PC-3 (cell line): Measurements from ENCODE around the gene PRUNE1. TPM values are rescaled to one million over a fixed set of nuclear protein-coding genes. Genes with fewer than 3 reads are reported as not detected.

Experiments
- ATAC-seq: fragments of 200-7000 bp; cut with Tn5 transposase; 2 replicates; pipeline ENCODE4 v1.9.1; 2020; ENCODE audit warnings: mild to moderate bottlenecking, moderate library complexity
- BruUV-seq: library from RNA; stranded (reverse); fragments of 400-500 nt; replicated peaks from 2 replicates; lab custom pipeline; 2021; lab: Mats Ljungman, UMichigan
- CTCF ChIA-PET: fragments of 300-600 bp; sonication (Branson Sonifier 250); formaldehyde crosslinking; loops from one replicate; lab custom pipeline; 2022; ENCODE audit warnings: antibody characterized with exemption; lab: Charles Lee
- POLR2A ChIA-PET: fragments of 300-600 bp; sonication (Branson Sonifier 250); formaldehyde crosslinking; loops from one replicate; lab custom pipeline; 2022; ENCODE audit warnings: antibody characterized with exemption; ENCODE audit not compliant: unreplicated experiment; lab: Charles Lee
- DNase-seq: peaks from one replicate; pipeline ENCODE4 v3.0.0-alpha.2; 2015
- H2AFZ ChIP-seq: fragments of 300-600 bp; sonication (generic); 2 replicates; pipeline ENCODE4 v1.6.0; 2016; ENCODE audit warnings: antibody characterized with exemption, low read length
- H3F3A ChIP-seq: fragments of 300-600 bp; sonication (generic); one replicate; pipeline ENCODE4 v1.6.0; 2017; ENCODE audit warnings: antibody characterized with exemption, low read length, control low read depth, mild to moderate bottlenecking; ENCODE audit not compliant: unreplicated experiment
- H3K27ac ChIP-seq: fragments of 300-600 bp; sonication (generic); 2 replicates; pipeline ENCODE4 v1.5.1; 2016; ENCODE audit warnings: mild to moderate bottlenecking, low read length
- H3K27me3 ChIP-seq: fragments of 300-600 bp; sonication (generic); 2 replicates; pipeline ENCODE4 v1.6.1; 2016; ENCODE audit warnings: low read length, mixed read lengths
- H3K36me3 ChIP-seq: fragments of 300-600 bp; sonication (generic); 2 replicates; pipeline ENCODE4 v1.6.1; 2016; ENCODE audit warnings: low read depth, mixed run types, low read length, mixed read lengths
- H3K4me1 ChIP-seq: fragments of 300-600 bp; sonication (generic); 2 replicates; pipeline ENCODE4 v1.5.1; 2016; ENCODE audit warnings: low read length; ENCODE audit not compliant: insufficient read depth
- H3K4me2 ChIP-seq: fragments of 300-600 bp; sonication (generic); 2 replicates; pipeline ENCODE4 v1.6.0; 2016; ENCODE audit warnings: low read length
- H3K4me3 ChIP-seq: fragments of 300-600 bp; sonication (generic); 2 replicates; pipeline ENCODE4 v1.5.1; 2016; ENCODE audit warnings: mild to moderate bottlenecking, low read length, mixed read lengths
- H3K79me2 ChIP-seq: fragments of 300-600 bp; sonication (generic); 2 replicates; pipeline ENCODE4 v1.6.1; 2017; ENCODE audit warnings: low read length, mixed read lengths
- H3K9ac ChIP-seq: fragments of 300-600 bp; sonication (generic); 2 replicates; pipeline ENCODE4 v1.6.0; 2016; ENCODE audit warnings: mild to moderate bottlenecking, low read length
- H3K9me2 ChIP-seq: fragments of 300-600 bp; sonication (generic); replicated peaks from 2 replicates; pipeline ENCODE4 v1.6.1; 2016; ENCODE audit warnings: mixed run types, low read length, mixed read lengths
- H3K9me3 ChIP-seq: fragments of 300-600 bp; sonication (generic); 2 replicates; pipeline ENCODE4 v1.6.1; 2016; ENCODE audit warnings: low read length, mixed read lengths
- H4K20me1 ChIP-seq: fragments of 300-600 bp; sonication (generic); 2 replicates; pipeline ENCODE4 v1.6.1; 2016; ENCODE audit warnings: low read length, mixed read lengths
- EZH2 ChIP-seq: fragments of 300-600 bp; sonication (generic); IDR thresholded peaks from one replicate; pipeline ENCODE4 v1.6.1; 2017; ENCODE audit warnings: antibody characterized with exemption, mild to moderate bottlenecking, low read length; ENCODE audit not compliant: unreplicated experiment
- EZH2phosphoT487 ChIP-seq: fragments of 300-600 bp; sonication (generic); IDR thresholded peaks from 2 replicates; pipeline ENCODE4 v1.6.1; 2018; ENCODE audit warnings: mild to moderate bottlenecking, antibody characterized with exemption, low read length, borderline replicate concordance
- intact Hi-C: fragments of 100-400 bp; cut with micrococcal nuclease; formaldehyde crosslinking; loops from 2 replicates; pipeline ENCODE4 v1.9.0; 2023
- total RNA-seq: library from RNA; depleted of rRNA; stranded (reverse); fragments of >200 nt; gene quantifications from 2 replicates; pipeline ENCODE4 v1.2.3, GENCODE V29; 2014
- TF ChIP-seq, protein P1 (sequence below): fragments of 300-600 bp; sonication (generic); conservative IDR thresholded peaks from 2 replicates; pipeline ENCODE4 v1.5.1; 2017; ENCODE audit warnings: antibody characterized with exemption, low read depth, mild to moderate bottlenecking, low read length

The PRUNE1 gene
- total RNA-seq, 1 experiment from 2014 or later: 20.3 TPM

DNA sequence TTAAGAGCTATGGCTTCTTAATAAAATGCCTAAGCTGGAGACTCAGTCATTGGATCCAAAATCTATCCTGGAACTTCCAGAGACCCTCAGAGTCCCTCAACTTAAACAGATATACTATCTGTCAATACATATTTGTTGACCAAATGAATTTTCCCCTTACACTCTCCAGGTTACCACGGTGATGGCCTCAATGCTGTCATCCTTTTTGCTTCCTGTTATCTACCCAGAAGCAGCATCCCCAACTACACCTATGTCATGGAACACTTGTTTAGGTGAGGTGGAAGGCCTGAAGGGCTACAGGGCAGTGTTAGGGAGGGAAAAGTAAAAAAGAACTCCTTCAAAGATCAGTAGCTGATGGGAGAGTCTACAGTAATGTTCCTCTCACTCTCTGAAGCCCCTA, 34.9 kb downstream of the PRUNE1 start:
- intact Hi-C loops: no loop called here
- Histone ChIP-seq H3K27me3 (no peaks in the 10 kb centered on the region), H2AFZ (no peak overlapping the region), H3F3A (no peaks in the 10 kb centered on the region), H4K20me1 (no peaks in the 10 kb centered on the region), H3K36me3 (no peaks in the 10 kb centered on the region), H3K9me2 (no peaks in the 10 kb centered on the region), H3K4me3 (no peak overlapping the region), H3K4me1 (peaks cover 6% of the 10 kb centered on the region; the same call in 1 of the 2 replicates), H3K79me2 (no peaks in the 10 kb centered on the region), H3K9ac (no peak overlapping the region), H3K9me3 (no peaks in the 10 kb centered on the region), H3K27ac (no peak overlapping the region), H3K4me2 (no peak overlapping the region)
- POLR2A ChIA-PET: no interaction called here
- TF ChIP-seq EZH2: no peak
- no peak for TF ChIP-seq EZH2phosphoT487
- TF ChIP-seq, protein P1, sequence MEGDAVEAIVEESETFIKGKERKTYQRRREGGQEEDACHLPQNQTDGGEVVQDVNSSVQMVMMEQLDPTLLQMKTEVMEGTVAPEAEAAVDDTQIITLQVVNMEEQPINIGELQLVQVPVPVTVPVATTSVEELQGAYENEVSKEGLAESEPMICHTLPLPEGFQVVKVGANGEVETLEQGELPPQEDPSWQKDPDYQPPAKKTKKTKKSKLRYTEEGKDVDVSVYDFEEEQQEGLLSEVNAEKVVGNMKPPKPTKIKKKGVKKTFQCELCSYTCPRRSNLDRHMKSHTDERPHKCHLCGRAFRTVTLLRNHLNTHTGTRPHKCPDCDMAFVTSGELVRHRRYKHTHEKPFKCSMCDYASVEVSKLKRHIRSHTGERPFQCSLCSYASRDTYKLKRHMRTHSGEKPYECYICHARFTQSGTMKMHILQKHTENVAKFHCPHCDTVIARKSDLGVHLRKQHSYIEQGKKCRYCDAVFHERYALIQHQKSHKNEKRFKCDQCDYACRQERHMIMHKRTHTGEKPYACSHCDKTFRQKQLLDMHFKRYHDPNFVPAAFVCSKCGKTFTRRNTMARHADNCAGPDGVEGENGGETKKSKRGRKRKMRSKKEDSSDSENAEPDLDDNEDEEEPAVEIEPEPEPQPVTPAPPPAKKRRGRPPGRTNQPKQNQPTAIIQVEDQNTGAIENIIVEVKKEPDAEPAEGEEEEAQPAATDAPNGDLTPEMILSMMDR: no peak
- ATAC-seq: no peak
- DNase-seq: no peak
- CTCF ChIA-PET: no interaction called here
- BruUV-seq: no TSS peak

DNA sequence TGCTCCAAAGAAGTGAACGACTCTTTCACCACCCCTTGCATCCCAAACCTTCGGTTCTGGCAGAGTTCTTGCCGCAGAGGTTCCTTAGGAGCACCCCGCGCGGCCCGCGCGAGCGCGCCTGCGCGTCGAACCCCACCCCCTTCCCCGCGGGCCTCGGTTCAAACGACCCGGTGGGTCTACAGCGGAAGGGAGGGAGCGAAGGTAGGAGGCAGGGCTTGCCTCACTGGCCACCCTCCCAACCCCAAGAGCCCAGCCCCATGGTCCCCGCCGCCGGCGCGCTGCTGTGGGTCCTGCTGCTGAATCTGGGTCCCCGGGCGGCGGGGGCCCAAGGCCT, 39.3 kb downstream of the PRUNE1 start, which contains the start of gene C1orf56:
C1orf56 (plus strand) TSS at position 161 of the 334 bp plus-strand sequence; CDS start at position 258, 97 bp downstream.
- Histone ChIP-seq H2AFZ (peak within 1 kb of the TSS; percentile 90), H3K27ac (peak within 1 kb of the TSS; percentile 12), H4K20me1 (no peaks in the 10 kb centered on the region), H3K4me2 (peak within 1 kb of the TSS; percentile 93), H3F3A (peaks cover 6% of the 10 kb centered on the region), H3K4me1 (peaks cover 12% of the 10 kb centered on the region), H3K9me2 (no peaks in the 10 kb centered on the region), H3K9me3 (no peaks in the 10 kb centered on the region), H3K9ac (peak within 1 kb of the TSS; percentile 69), H3K79me2 (no peaks in the 10 kb centered on the region), H3K27me3 (no peaks in the 10 kb centered on the region), H3K4me3 (peak within 1 kb of the TSS; percentile 77), H3K36me3 (peaks cover 15% of the 10 kb centered on the region; the same call in 1 of the 2 replicates)
- POLR2A ChIA-PET: no interaction called here
- DNase-seq (peak; percentile 76), ATAC-seq (peak; percentile 78)
- no peak for TF ChIP-seq EZH2
- TF ChIP-seq, protein P1: no peak
- no peak for TF ChIP-seq EZH2phosphoT487
- intact Hi-C loops: loop anchor here (5.0 kb wide), 1 partner anchor 40 kb away; the partner anchor contains the start of genes MINDY1 and PRUNE1
- no TSS peak for BruUV-seq
- CTCF ChIA-PET: interaction anchor here (0.5 to 1.1 kb wide), 5 partner anchors 10 to 861 kb away, joined by 3 to 4 read pairs (median 4); partner anchors contain the start of gene CDC42SE1

DNA sequence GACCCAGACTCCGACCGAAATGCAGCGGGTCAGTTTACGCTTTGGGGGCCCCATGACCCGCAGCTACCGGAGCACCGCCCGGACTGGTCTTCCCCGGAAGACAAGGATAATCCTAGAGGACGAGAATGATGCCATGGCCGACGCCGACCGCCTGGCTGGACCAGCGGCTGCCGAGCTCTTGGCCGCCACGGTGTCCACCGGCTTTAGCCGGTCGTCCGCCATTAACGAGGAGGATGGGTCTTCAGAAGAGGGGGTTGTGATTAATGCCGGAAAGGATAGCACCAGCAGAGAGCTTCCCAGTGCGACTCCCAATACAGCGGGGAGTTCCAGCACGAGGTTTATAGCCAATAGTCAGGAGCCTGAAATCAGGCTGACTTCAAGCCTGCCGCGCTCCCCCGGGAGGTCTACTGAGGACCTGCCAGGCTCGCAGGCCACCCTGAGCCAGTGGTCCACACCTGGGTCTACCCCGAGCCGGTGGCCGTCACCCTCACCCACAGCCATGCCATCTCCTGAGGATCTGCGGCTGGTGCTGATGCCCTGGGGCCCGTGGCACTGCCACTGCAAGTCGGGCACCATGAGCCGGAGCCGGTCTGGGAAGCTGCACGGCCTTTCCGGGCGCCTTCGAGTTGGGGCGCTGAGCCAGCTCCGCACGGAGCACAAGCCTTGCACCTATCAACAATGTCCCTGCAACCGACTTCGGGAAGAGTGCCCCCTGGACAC, 39.8 kb downstream of the PRUNE1 start:
- peak overlapping the region; percentile 93 for H3K4me2 ChIP-seq
- peak overlapping the region; percentile 12 for H3K27ac ChIP-seq
- ChIA-PET POLR2A (interaction anchor here (0.5 to 1.0 kb wide), 4 partner anchors 18 to 482 kb away, joined by 3 to 5 read pairs (median 4); no protein-coding TSS in a partner anchor), CTCF (interaction anchor here (0.6 to 1.1 kb wide), 5 partner anchors 11 to 861 kb away, joined by 3 to 4 read pairs (median 4); partner anchors contain the start of gene CDC42SE1)
- H3K79me2 ChIP-seq: no peaks in the 10 kb centered on the region
- peaks cover 6% of the 10 kb centered on the region for H3F3A ChIP-seq
- H3K9ac ChIP-seq: peak overlapping the region; percentile 69
- DNase-seq: peak; percentile 74
- peaks cover 12% of the 10 kb centered on the region for H3K4me1 ChIP-seq
- BruUV-seq: TSS peak; percentile 86
- H3K9me2 ChIP-seq: no peaks in the 10 kb centered on the region
- no peaks in the 10 kb centered on the region for H4K20me1 ChIP-seq
- intact Hi-C loops: loop anchor here (5.0 kb wide), 1 partner anchor 41 kb away; the partner anchor contains the start of genes MINDY1 and PRUNE1
- no peaks in the 10 kb centered on the region for H3K9me3 ChIP-seq
- H3K27me3 ChIP-seq: no peaks in the 10 kb centered on the region
- H3K36me3 ChIP-seq: peaks cover 19% of the 10 kb centered on the region; the same call in 1 of the 2 replicates
- no peak for TF ChIP-seq EZH2phosphoT487
- TF ChIP-seq, protein P1: peak; percentile 74
- ATAC-seq: peak; percentile 70
- peak overlapping the region; percentile 90 for H2AFZ ChIP-seq
- H3K4me3 ChIP-seq: peak overlapping the region; percentile 77
